Panc1 (cell line): Measurements from ENCODE around the gene PARD3.

Source experiments
- POLR2AphosphoS5 ChIP-seq: IDR thresholded peaks from 2 replicates; pipeline ENCODE4 v1.6.1; 2012; ENCODE audit warnings: mild to moderate bottlenecking, low read depth, low read length, moderate library complexity
- TCF7L2 ChIP-seq: IDR thresholded peaks from 2 replicates; pipeline ENCODE4 v1.6.1; 2011; ENCODE audit warnings: mild to moderate bottlenecking, low read depth, low read length, inconsistent platforms
- TF ChIP-seq, protein P1 (sequence below): fragments of 450-650 bp; IDR thresholded peaks from 2 replicates; pipeline ENCODE4 v1.5.1; 2017; ENCODE audit warnings: mild to moderate bottlenecking

- TF ChIP-seq, protein P1, sequence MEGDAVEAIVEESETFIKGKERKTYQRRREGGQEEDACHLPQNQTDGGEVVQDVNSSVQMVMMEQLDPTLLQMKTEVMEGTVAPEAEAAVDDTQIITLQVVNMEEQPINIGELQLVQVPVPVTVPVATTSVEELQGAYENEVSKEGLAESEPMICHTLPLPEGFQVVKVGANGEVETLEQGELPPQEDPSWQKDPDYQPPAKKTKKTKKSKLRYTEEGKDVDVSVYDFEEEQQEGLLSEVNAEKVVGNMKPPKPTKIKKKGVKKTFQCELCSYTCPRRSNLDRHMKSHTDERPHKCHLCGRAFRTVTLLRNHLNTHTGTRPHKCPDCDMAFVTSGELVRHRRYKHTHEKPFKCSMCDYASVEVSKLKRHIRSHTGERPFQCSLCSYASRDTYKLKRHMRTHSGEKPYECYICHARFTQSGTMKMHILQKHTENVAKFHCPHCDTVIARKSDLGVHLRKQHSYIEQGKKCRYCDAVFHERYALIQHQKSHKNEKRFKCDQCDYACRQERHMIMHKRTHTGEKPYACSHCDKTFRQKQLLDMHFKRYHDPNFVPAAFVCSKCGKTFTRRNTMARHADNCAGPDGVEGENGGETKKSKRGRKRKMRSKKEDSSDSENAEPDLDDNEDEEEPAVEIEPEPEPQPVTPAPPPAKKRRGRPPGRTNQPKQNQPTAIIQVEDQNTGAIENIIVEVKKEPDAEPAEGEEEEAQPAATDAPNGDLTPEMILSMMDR = no peak
- TF ChIP-seq TCF7L2 (no peak), POLR2AphosphoS5 (no peak)
Observed at GRCh38 chr10:34547695-34548094, 267.4 kb downstream of the PARD3 start.
